C4-2B (cell line): Measurements from ENCODE around the gene EIF3K.

ENCODE experiments used
- CTCF ChIP-seq: fragments of 450-650 bp; conservative IDR thresholded peaks from 2 replicates; pipeline ENCODE4 v1.5.1; 2017; ENCODE audit warnings: mild to moderate bottlenecking
- ZFX ChIP-seq: fragments of 450-650 bp; IDR thresholded peaks from 2 replicates; pipeline ENCODE4 v1.6.1; 2017

DNA sequence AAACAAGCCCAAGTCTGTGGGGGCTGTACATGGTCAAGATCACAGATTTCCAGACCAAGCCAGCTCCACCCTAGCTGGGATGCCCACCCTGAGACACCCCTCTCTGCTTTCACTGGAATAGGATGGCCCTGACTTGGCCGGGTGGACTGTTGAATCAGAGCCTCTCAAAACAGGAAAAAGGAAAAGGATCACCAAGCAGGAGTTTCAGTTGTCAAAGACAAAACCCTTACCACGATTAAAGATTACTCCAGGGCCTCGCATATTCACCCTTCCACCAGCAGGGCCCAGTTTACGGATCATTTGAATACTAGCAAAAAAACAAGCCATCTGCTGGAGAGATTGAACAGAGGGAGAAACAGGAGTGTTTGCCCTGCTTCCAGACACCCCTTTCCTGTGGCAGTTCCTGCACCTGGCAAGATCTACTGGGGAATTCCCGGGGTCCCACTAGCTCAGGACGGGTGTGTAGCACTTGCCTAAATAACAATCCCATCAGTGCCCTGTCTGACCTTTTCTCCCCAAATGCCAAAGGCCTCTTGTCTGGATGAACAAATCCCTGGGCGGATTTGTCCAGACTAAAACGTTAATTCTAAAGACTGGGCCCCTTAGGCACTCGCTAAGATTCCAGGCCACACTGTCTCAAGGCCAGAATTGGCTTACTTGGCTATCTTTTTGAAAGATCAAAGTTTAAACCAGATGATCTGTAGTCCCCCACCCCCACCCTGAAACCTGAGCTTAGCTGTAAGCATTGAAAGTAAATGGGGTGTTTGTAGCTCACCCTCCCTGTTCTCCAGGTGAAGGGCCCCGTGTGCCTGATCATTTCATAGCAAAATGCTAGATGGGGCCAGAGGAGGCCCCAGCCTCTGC lies 66.9 kb downstream of the EIF3K start:
- no peak for TF ChIP-seq CTCF
- 0 out of 2 replicates have a peak, but pooled peaks have one; percentile 15 for TF ChIP-seq ZFX
